NCI-H526 (cell line): ENCODE data around the gene FGF11.

Experiments
- DNase-seq, 2 experiments: peaks; one replicate each; lab custom pipeline; 2025; lab: John Stamatoyannopoulos, UW

Gene FGF11

GRCh38 chr17:7439462-7440112 is at the start of gene FGF11:
Gene FGF11 (plus strand): TSS chr17:7439512. CDS start chr17:7439621, 109 bp downstream.
- no peak for DNase-seq

GRCh38 chr17:7389924-7390910 is 49.1 kb upstream of the FGF11 start:
- DNase-seq: no peak

- DNase-seq: no peak
Observed at GRCh38 chr17:7391307-7391706, 48.0 kb upstream of the FGF11 start.

- peak in 1 of 2 experiments; percentile 32 for DNase-seq
Observed at GRCh38 chr17:7392696-7393612, 46.4 kb upstream of the FGF11 start.

- DNase-seq: peak in 1 of 2 experiments; percentile 77
Observed at GRCh38 chr17:7393613-7394451, 45.5 kb upstream of the FGF11 start.

- DNase-seq: peak; percentile 65 to 82
Observed at GRCh38 chr17:7394452-7395191, 44.7 kb upstream of the FGF11 start, which contains the start of gene PLSCR3. Gene PLSCR3 (minus strand): TSS chr17:7394525. CDS start chr17:7394110, 415 bp downstream.

GRCh38 chr17:7396147-7396546 is 43.2 kb upstream of the FGF11 start:
- no peak for DNase-seq

- no peak for DNase-seq
Observed at GRCh38 chr17:7398612-7399011, 40.7 kb upstream of the FGF11 start.

GRCh38 chr17:7403043-7403726 is 36.1 kb upstream of the FGF11 start:
- peak in 1 of 2 experiments; percentile 46 for DNase-seq

GRCh38 chr17:7403727-7403976 is 35.7 kb upstream of the FGF11 start:
- peak in 1 of 2 experiments; percentile 45 for DNase-seq

- peak; percentile 95 to 97 for DNase-seq
Observed at GRCh38 chr17:7403977-7404736, 35.2 kb upstream of the FGF11 start, which contains the start of gene TMEM256. Gene TMEM256 (minus strand): TSS chr17:7404097. CDS start chr17:7404084, 13 bp downstream.

- DNase-seq: peak in 1 of 2 experiments; percentile 50
Observed at GRCh38 chr17:7404737-7405349, 34.5 kb upstream of the FGF11 start.

- DNase-seq: no peak
Observed at GRCh38 chr17:7405350-7406234, 33.7 kb upstream of the FGF11 start.

- no peak for DNase-seq
Observed at GRCh38 chr17:7406235-7406825, 33.0 kb upstream of the FGF11 start.

GRCh38 chr17:7407082-7407481 is 32.2 kb upstream of the FGF11 start:
- no peak for DNase-seq

GRCh38 chr17:7407485-7408251 is 31.6 kb upstream of the FGF11 start, which contains the start of gene NLGN2:
Gene NLGN2 (plus strand): TSS chr17:7407845. CDS start chr17:7408256, 411 bp downstream.
- no peak for DNase-seq
